Upper lobe of left lung (tissue), 6 donors: ENCODE measurements around the gene BABAM2. TPM values are rescaled to one million over a fixed set of nuclear protein-coding genes. Genes with fewer than 3 reads are reported as not detected.
A peak's percentile ranks its signal among the peaks of the same experiment; 100 is the strongest.

ENCODE experiments used
- ATAC-seq, 2 donors: fragments of 200-7000 bp; cut with Tn5 transposase; one replicate each; pipeline ENCODE4 v1.9.1; 2022; ENCODE audit warnings: mild to moderate bottlenecking in 2 of 2, moderate library complexity in 2 of 2; ENCODE audit not compliant: low FRiP score in 2 of 2
- DNase-seq, 2 donors: peaks; one replicate each; pipeline ENCODE4 v3.0.0-alpha.2; 2019 to 2020
- H3K27ac ChIP-seq, 4 donors: fragments of 200-600 bp; sonication (generic); one replicate each; pipeline ENCODE4 v1.5.1; 2016 to 2019
- H3K27me3 ChIP-seq, 4 donors: fragments of 200-600 bp; sonication (generic); one replicate each; pipeline ENCODE4 v1.5.1; 2017 to 2019
- H3K36me3 ChIP-seq, 4 donors: fragments of 200-600 bp; sonication (generic); one replicate each; pipeline ENCODE4 v1.5.1; 2016 to 2019
- H3K4me1 ChIP-seq, 4 donors: fragments of 200-600 bp; sonication (generic); one replicate each; pipeline ENCODE4 v1.5.1; 2018 to 2019
- H3K4me3 ChIP-seq, 4 donors: fragments of 200-600 bp; sonication (generic); one replicate each; pipeline ENCODE4 v1.5.1; 2017 to 2019; ENCODE audit warnings: mild to moderate bottlenecking in 2 of 4, moderate library complexity in 1 of 4
- H3K9me3 ChIP-seq, 4 donors: fragments of 200-600 bp; sonication (generic); one replicate each; pipeline ENCODE4 v1.5.1; 2018 to 2019
- EP300 ChIP-seq, 4 donors: sonication (generic); formaldehyde crosslinking; IDR thresholded peaks; one replicate each; pipeline ENCODE4 v1.5.1; 2017; ENCODE audit warnings: antibody characterized with exemption in 4 of 4, control low read depth in 2 of 4
- POLR2A ChIP-seq, 4 donors: fragments of 450-650 bp; IDR thresholded peaks; one replicate each; pipeline ENCODE4 v1.5.1; 2016 to 2017; ENCODE audit warnings: antibody characterized with exemption in 4 of 4, mild to moderate bottlenecking in 2 of 4
- POLR2AphosphoS5 ChIP-seq, 2 donors: sonication (generic); formaldehyde crosslinking; IDR thresholded peaks; one replicate each; pipeline ENCODE4 v1.5.1; 2017; ENCODE audit warnings: antibody characterized with exemption in 2 of 2
- WGBS, 2 donors: methylation state at CpG; one replicate each; pipeline ENCODE4 v1.1.5; 2017 to 2018; 5-methylcytosine and 5-hydroxymethylcytosine counted together
- total RNA-seq, 6 donors: library from RNA; depleted of rRNA in 4 of 6; stranded (reverse); fragments of >200 nt in 4 of 6; gene quantifications; one replicate each; pipeline versions ENCODE4 v1.1.0 to v1.2.1, GENCODE V29; 2016 to 2021
- TF ChIP-seq, protein P1 (sequence below), 6 experiments: fragments of 450-650 bp in 4 of 6; fragments of 200-600 bp in 2 of 6; sonication (generic) in 2 of 6; IDR thresholded peaks; one replicate each; pipeline ENCODE4 v1.5.1; 2016 to 2019; ENCODE audit warnings: antibody characterized with exemption in 6 of 6
- donor health status: DM: no; HTN: no; CAD: no; lungs with moderate emphysema.
- donor health status: DM: no; HTN: yes; CAD: no; lungs with severe emphysema.

The BABAM2 gene
- total RNA-seq, 6 donors from 2014 or later: 23.0 to 44.0 (median 38.2) TPM

DNA sequence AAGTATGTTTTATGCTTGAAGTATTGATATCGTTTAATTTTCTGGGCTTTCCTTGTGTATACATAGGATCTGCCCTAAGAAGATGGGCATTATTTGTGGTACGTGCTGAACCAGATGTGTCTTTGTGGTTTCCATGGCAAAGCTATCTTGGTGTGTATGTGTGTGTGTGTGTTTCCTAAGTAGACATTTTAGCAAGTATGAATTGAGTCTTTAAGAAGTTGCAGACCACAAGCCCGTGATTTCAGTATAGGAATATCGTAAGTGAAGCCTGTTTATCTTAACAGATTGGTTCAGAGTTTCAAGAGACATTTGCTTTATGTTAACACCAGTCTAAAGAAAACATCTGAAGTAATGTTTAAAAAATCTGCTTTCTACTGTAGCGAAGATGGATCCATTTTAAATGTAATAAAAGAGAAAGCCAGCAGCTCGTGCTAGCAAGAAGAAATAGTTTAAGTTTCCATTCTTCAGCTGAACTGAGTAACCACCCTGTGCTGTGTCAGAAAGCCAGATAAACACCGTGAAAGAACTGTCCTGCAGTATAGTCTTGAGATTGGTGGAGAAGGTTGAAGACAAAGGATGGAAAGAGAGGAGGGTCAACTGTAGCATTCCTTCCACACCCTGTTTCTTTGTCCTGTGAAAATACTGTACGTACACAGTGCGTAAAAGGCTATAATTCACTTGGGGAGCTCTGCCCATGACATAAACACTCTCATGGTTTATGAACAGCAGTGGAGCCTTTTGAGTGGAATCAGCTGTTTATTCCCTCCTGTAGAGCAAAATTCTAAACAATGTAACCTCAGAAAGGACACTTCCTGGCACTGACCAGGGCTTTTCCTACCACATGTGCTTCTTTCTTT lies 410.2 kb downstream of the BABAM2 start:
- TF ChIP-seq, protein P1, sequence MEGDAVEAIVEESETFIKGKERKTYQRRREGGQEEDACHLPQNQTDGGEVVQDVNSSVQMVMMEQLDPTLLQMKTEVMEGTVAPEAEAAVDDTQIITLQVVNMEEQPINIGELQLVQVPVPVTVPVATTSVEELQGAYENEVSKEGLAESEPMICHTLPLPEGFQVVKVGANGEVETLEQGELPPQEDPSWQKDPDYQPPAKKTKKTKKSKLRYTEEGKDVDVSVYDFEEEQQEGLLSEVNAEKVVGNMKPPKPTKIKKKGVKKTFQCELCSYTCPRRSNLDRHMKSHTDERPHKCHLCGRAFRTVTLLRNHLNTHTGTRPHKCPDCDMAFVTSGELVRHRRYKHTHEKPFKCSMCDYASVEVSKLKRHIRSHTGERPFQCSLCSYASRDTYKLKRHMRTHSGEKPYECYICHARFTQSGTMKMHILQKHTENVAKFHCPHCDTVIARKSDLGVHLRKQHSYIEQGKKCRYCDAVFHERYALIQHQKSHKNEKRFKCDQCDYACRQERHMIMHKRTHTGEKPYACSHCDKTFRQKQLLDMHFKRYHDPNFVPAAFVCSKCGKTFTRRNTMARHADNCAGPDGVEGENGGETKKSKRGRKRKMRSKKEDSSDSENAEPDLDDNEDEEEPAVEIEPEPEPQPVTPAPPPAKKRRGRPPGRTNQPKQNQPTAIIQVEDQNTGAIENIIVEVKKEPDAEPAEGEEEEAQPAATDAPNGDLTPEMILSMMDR (IDR thresholded peaks at IDR 0.05): no peak
- no peak for TF ChIP-seq POLR2AphosphoS5 (IDR thresholded peaks at IDR 0.05)
- Histone ChIP-seq H3K27me3 (no peaks in the 10 kb centered on the region), H3K36me3 (peaks cover 0 to 10% (median 0%) of the 10 kb centered on the region in 4 donors), H3K4me3 (no peak overlapping the region), H3K4me1 (no peaks in the 10 kb centered on the region), H3K9me3 (peaks cover 0 to 7% (median 5%) of the 10 kb centered on the region in 4 donors), H3K27ac (peak overlapping the region in 1 of 4 donors; percentile 19)
- 62 to 74% methylated on average over 9 of the region's 9 CpGs for WGBS, 2 donors
- ATAC-seq: peak in 1 of 2 donors; percentile 37
- no peak for DNase-seq

- H3K9me3 ChIP-seq: peaks cover 0 to 7% (median 5%) of the 10 kb centered on the region in 4 donors
- H3K36me3 ChIP-seq: peaks cover 0 to 6% (median 0%) of the 10 kb centered on the region in 4 donors
- H3K4me3 ChIP-seq: no peak overlapping the region
- H3K4me1 ChIP-seq: no peaks in the 10 kb centered on the region
- no peak for ATAC-seq
- DNase-seq: no peak
- 93 to 100% methylated on average over 1 of the region's 1 CpG for WGBS, 2 donors
- no peak overlapping the region for H3K27ac ChIP-seq
- H3K27me3 ChIP-seq: no peaks in the 10 kb centered on the region
- TF ChIP-seq EP300 (IDR thresholded peaks at IDR 0.05) (no peak), POLR2AphosphoS5 (IDR thresholded peaks at IDR 0.05) (no peak), POLR2A (IDR thresholded peaks at IDR 0.05) (no peak)
- TF ChIP-seq, protein P1 (IDR thresholded peaks at IDR 0.05): no peak
These were observed 414.7 kb downstream of the BABAM2 start for GRCh38 chr2:28305202-28305601.

- Histone ChIP-seq H3K9me3 (peaks cover 0 to 5% (median under 1%) of the 10 kb centered on the region in 4 donors), H3K27ac (no peak overlapping the region), H3K4me3 (no peak overlapping the region), H3K36me3 (peaks cover 0 to 9% (median 0%) of the 10 kb centered on the region in 4 donors), H3K27me3 (no peaks in the 10 kb centered on the region), H3K4me1 (no peaks in the 10 kb centered on the region)
- TF ChIP-seq EP300 (IDR thresholded peaks at IDR 0.05): no peak
- TF ChIP-seq, protein P1 (IDR thresholded peaks at IDR 0.05): no peak
- no peak for TF ChIP-seq POLR2AphosphoS5 (IDR thresholded peaks at IDR 0.05)
- TF ChIP-seq POLR2A (IDR thresholded peaks at IDR 0.05): no peak
- no peak for DNase-seq
- 83 to 90% methylated on average over 2 of the region's 2 CpGs for WGBS, 2 donors
- ATAC-seq: no peak
These were observed 419.6 kb downstream of the BABAM2 start for GRCh38 chr2:28310107-28310506.

DNA sequence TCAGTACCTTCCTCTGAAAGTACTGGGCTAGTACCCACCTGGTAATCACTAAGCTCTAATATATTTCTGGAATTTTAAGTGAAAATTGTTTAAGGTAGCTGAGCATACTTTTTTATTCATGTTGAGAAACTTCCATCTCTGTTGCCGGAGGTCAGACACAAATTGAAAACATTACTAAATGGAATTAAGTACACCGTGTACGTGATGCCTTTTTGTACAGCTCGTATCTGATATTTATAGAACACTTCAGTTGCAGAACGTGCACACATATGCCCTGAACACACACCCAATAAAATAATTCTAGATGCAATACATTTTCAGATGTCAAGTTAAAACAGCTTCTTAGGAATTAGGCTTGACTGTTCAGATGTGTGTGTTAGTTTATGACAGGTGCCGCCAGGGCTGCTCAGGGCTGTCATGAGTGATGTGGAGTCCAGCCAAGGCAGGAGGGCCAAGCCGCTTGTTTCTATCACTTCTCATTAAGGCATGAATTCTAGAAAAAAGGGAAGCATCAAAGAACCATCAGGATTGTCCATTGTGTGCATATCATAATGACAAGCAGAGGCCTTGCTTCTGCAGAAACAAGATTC lies 421.2 kb downstream of the BABAM2 start:
- no peak overlapping the region for H3K27ac ChIP-seq
- ATAC-seq: no peak
- no peaks in the 10 kb centered on the region for H3K27me3 ChIP-seq
- no peaks in the 10 kb centered on the region for H3K4me1 ChIP-seq
- 89 to 90% methylated on average over 7 of the region's 7 CpGs for WGBS, 2 donors
- H3K36me3 ChIP-seq: peaks cover 0 to 9% (median 0%) of the 10 kb centered on the region in 4 donors
- H3K4me3 ChIP-seq: no peak overlapping the region
- H3K9me3 ChIP-seq: no peaks in the 10 kb centered on the region
- DNase-seq: no peak
- no peak for TF ChIP-seq EP300 (IDR thresholded peaks at IDR 0.05)
- TF ChIP-seq, protein P1 (IDR thresholded peaks at IDR 0.05): no peak
- TF ChIP-seq POLR2A (IDR thresholded peaks at IDR 0.05): no peak
- no peak for TF ChIP-seq POLR2AphosphoS5 (IDR thresholded peaks at IDR 0.05)
